Activated CD4-positive, alpha-beta T cell treated with anti-CD3 and anti-CD28 coated beads, Interleukin-2, amount 50 U/mL, for 16 hours (primary cell): Measurements from ENCODE around the gene NUP85.
"Not testable (repeated sequence)": the region's sequence is repeated elsewhere in the genome, so short reads cannot be mapped to it uniquely, and the experiment has no call there.

Source experiments
- DNase-seq: peaks from one replicate; pipeline ENCODE4 v3.0.0-alpha.2; 2020

Gene NUP85

DNA sequence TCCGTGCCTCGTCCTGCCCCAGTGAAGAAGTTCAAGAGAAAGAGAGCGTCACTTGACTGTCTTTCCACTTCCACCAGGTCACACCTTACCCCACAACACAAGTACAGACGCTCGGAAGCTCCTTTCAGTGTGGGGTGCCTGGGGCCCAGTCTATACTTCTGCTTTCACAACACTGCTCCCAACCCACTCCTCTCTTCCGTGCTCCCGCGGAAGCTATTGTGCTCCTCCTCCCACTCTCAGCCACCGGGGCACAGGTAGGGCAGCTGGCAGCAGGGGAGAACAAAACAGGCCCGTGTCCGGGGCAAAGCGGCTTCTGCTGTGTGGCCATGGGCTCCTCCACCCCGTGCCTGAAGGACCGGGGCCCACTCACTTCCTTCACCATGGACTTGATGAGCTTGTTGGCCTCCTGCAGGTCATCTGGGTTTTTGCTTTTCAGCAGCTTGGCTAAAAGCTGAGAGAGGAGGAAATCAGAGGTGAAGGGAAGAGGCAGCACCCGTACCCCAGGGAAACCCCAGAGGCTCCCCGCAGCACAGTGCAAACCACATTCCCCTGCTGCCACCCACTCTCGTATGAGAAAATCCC is 37.1 kb downstream of the NUP85 start:
- peak; percentile 35 for DNase-seq

- no peak for DNase-seq
These were observed 38.8 kb downstream of the NUP85 start for GRCh38 chr17:75244133-75244866.

DNA sequence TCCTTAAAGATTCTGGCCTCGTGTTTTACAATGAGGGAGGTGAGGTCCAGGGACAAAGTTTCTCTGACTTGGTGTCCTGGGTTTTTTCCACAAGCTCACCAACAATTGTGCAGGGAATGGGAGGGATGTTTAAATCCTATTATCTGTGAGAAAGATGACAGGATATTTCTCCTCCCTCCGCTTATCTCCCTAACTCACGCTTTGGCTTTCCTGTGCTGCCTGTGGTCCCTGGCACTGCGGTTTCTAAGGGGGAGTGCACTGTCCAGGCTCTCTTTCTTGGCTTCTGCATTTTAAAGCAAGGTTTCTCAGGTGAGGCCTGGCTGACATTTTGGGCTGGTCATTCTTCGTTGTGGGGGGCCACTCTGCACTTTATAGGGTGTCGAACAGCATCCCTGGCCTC is 39.5 kb downstream of the NUP85 start:
- DNase-seq = no peak

DNA sequence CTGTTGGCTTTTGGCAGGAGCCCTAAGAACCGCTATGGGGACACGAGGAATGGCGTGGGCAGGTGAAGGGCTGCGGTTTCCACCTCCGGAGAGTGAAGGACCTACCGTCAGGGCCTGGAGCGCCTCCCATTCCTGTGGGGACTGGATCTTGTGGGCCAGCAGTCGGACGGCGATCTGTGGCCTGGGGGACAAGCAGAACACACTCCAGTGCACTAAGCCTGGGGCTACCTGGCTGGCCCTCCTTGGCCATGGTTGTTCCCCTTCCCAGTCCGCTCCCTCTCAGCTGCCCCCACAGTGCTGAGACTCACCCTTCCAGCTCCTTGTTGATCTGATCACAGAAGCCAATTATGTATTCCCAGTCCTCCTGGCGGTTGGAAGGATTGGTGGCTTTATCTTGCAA is 40.9 kb downstream of the NUP85 start:
- DNase-seq = no peak

GRCh38 chr17:75249564-75249963 is 44.1 kb downstream of the NUP85 start:
- no peak for DNase-seq

GRCh38 chr17:75250009-75250471 is 44.6 kb downstream of the NUP85 start:
- peak; percentile 87 for DNase-seq

DNA sequence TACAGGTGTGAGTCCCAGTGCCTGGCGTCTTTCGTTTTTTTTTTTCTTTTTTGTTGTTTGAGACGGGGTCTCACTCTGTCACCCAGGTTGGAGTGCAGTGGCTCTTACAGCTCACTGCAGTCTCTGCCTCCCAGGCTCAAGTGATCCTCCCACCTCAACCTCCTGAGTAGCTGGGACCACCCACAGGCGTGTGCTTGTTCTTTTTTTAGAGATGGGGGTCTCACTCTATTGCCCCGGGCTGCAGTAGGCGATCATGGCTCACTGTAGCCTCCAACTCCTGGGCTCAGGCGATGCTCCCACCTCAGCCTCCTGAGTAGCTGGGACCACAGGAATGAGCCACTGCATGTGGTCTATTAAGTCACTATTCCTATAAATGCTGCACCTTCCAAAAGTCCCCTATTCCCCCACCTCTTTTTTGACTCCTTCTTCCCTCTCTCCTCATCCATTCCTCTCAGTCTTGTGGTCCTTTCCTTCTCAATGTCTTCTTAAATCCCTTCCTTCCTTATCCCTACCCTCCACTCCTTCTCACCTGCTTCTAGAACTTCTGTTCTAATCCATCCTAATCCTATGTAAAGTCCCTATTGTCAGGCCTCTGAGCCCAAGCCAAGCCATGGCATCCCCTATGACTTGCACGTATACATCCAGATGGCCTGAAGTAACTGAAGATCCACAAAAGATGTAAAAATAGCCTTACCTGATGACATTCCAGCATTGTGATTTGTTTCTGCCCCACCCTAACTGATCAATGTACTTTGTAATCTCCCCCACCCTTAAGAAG is 46.7 kb downstream of the NUP85 start:
- DNase-seq = no peak

- not testable (repeated sequence) for DNase-seq
These were observed 50.6 kb downstream of the NUP85 start for GRCh38 chr17:75255954-75256698.

GRCh38 chr17:75257228-75257627 is 51.7 kb downstream of the NUP85 start:
- not testable (repeated sequence) for DNase-seq

DNA sequence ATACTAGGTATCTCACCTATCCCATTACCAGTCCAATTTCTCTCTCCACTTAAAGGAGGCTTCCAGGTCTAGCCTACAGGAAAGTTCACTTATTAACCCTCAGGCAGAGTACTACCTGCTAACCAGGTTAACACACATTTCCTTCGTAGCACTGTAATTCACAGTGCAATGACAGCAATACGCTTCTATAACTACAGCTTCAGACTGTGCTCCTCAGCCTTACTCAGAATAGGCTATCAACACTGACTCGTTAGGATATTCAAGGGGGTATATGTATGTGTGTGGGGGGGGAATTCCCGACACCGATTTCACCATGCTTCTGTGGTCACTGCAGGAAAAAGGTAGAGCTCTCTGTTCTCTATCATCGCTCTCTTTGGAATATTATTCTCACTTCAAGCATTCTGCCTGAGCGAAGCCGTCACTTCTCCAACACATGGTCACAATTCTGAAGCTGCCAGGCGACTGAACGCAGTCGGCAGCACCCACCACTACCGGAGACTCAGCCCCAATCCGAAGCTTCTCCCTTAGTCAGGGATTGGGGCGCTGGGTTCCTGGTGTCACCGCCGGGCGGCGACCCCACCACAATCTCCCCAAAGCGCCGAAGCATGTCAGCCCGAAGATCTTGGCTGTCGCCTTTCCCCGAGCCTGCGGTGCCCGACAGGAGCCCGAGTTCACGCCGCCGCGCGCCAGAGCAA is 55.3 kb downstream of the NUP85 start:
- peak; percentile 51 for DNase-seq

DNA sequence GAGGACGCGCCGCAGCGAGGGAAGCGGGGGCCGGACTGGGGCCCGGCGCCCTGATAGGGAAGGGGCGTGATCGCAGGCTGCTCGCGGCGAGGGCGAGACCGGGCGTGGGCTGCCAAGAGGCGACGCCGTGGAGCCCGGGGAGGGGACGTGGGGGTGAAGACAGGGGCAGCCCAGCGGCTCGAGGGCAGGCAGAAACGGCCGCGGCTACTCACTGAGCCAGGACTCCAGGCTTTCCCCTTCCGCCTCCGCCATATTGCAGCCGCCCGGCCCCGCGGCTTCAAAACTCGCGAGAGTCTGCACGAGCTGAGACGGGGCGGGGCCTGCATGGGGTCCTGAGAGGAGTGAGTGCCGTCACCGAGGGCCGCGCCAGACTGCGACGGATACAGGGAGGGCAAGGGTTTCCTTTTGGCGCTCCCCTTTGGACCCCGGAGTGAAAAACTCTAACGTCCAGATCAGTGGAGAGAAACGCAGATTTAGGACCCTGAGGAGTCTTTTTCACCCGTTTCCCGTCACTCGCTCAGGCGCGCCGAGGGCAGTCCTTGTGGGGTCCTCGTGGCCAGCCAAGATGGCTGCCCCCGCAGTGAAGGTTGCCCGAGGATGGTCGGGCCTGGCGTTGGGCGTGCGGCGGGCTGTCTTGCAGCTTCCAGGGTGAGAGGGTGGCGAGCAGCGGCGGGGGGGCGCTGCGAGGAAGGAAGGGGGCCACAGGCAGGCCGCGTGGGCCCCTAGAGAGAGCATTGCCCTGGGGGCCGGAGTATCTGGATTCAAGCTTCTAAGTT is 56.0 kb downstream of the NUP85 start, which contains the start of the genes GGA3 and MRPS7:
Gene GGA3, minus strand, starts transcription at position 271 of the 776 bp plus-strand sequence. Its CDS starts 19 bp downstream, at position 252.
Gene MRPS7, plus strand, starts transcription at position 544 of the 776 bp plus-strand sequence. Its CDS starts 22 bp downstream, at position 566.
- peak; percentile 96 for DNase-seq

DNA sequence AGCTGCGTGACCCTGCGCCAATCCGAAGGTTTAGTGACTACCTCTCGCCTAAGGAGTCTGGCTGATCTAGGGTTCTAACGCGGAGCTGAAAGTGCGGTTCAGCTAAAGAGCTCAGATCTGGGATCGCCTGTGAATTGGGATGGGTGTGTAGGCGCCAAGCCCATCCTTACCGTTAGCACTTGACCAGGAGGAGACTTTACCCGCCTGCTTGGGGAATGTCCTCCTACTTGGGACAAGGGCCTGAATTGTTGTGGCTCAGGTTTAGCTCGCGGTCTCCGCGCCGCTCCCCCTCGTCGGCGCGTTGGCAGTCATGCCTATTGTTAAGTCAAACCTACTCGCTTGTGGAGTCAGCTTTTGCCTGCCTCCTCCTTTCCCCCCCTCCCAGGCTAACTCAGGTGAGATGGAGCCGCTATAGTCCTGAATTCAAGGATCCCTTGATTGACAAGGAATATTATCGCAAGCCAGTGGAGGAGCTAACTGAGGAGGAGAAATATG is 56.7 kb downstream of the NUP85 start:
- DNase-seq = no peak

- no peak for DNase-seq
These were observed 57.6 kb downstream of the NUP85 start for GRCh38 chr17:75263055-75263454.

DNA sequence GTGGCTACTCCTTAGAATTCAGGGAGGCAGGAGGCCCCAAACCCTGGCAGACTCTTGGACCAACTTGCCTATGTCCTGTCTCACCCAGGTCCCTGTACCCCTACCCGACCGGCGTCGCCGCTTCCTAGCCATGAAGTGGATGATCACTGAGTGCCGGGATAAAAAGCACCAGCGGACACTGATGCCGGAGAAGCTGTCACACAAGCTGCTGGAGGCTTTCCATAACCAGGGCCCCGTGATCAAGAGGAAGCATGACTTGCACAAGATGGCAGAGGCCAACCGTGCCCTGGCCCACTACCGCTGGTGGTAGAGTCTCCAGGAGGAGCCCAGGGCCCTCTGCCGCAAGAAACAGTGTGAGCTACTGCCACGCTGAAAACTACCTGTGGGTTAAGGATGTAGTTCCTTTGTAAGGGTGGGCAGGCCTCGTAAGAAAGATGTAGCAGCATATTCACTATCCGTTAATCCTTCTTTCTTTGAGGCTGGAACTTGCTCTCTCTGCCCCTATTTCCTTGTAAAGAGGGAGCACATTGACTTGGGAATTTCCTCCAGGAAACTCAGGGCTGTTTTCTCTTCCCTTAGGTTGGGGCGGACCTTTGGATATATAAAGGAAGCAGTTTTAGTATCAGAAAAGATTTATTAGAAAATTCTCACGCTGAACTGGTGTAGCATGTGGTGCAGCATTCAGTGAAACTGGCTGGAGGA is 60.3 kb downstream of the NUP85 start:
- no peak for DNase-seq

DNA sequence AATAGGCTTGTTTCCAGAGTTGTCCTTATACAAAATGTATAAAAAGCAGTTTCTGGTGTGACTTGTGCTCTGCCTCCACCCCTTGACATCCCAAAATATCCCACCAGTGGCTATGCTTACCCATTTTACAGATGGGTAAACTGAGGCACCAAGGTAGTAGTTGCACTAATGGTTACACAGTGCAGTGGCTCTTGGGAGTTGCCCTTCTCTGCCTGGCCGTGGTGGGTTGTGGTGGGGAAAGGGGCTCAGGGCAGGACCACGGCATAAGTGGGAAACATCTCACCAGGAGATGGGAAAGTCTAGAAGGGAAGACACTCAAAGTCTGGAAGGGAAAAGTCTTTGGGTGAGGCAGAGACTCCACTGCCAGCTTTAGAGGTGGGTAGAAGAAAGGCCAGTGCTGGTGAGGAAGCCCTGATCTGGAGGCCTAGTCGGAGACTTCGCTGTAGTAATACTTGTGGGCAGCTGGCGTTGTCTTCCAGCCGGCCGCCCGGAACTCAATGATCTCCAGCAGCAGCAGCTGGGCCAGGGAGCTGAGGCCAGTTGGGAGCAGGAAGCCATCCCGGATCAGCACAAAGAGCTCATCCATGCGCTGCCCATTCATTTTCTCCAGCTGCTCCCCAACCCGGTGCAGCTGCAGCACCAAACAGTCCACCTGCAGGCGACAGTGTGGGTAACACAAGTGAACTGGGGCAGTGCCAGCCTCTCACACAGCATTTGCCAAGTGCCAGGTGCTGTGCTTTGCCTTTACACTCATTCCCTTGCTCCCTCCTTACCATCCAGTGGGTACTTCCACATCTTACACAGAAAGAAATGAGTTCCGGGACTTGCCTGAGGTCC is 61.1 kb downstream of the NUP85 start:
- DNase-seq = no peak

DNA sequence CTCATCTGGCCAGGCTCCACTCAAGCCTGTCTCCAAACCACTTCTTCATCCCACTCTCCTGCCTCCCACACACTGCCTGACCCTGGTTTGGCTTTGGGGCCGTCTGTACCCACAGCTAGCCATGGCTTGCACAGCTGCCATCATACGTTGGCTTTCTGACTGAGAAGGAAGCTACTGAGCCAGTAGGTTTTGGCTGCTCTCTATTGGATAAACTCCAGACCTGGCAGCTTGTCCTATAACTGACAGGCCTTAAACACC is 61.6 kb downstream of the NUP85 start:
- no peak for DNase-seq

- DNase-seq = no peak
These were observed 62.1 kb downstream of the NUP85 start for GRCh38 chr17:75267411-75268232.

GRCh38 chr17:75269844-75270217 is 64.4 kb downstream of the NUP85 start:
- DNase-seq = no peak
